SU-DHL-6 (cell line): ENCODE results near the gene CWF19L1.

Source experiments
- H2AFZ ChIP-seq: fragments of 200-600 bp; sonication (generic); 2 replicates; pipeline ENCODE4 v1.6.1; 2014; ENCODE audit warnings: low read depth, mild to moderate bottlenecking, moderate library complexity, mixed read lengths, antibody characterized with exemption, low read length; ENCODE audit not compliant: severe bottlenecking
- H3F3A ChIP-seq: fragments of 200-600 bp; shearing (Covaris generic); 2 replicates; pipeline ENCODE4 v1.6.0; 2016; ENCODE audit warnings: antibody characterized with exemption, mild to moderate bottlenecking; ENCODE audit not compliant: insufficient read depth
- H3K27ac ChIP-seq: fragments of 200-600 bp; sonication (generic); 2 replicates; pipeline ENCODE4 v1.5.1; 2016; ENCODE audit warnings: low read depth, mild to moderate bottlenecking, low read length, moderate library complexity, mixed read lengths
- H3K27me3 ChIP-seq: fragments of 200-600 bp; sonication (generic), shearing (Covaris generic); 2 replicates; pipeline ENCODE4 v1.6.0; 2014; ENCODE audit warnings: mild to moderate bottlenecking, low read length
- H3K36me3 ChIP-seq: fragments of 200-600 bp; sonication (generic); 2 replicates; pipeline ENCODE4 v1.6.1; 2014; ENCODE audit warnings: mild to moderate bottlenecking, low read length, mixed read lengths
- H3K4me2 ChIP-seq: fragments of 300-600, 200-600 bp; shearing (Covaris generic), sonication (generic); 2 replicates; pipeline ENCODE4 v1.6.0; 2014; ENCODE audit warnings: low read length, low read depth, mild to moderate bottlenecking; ENCODE audit not compliant: poor library complexity, severe bottlenecking
- H3K4me3 ChIP-seq: fragments of 200-600 bp; sonication (generic); 2 replicates; pipeline ENCODE4 v1.5.1; 2014; ENCODE audit warnings: antibody characterized with exemption, low read length, mild to moderate bottlenecking, mixed read lengths; ENCODE audit not compliant: insufficient read depth, poor library complexity, severe bottlenecking
- H3K79me2 ChIP-seq: fragments of 200-600 bp; sonication (generic); 2 replicates; pipeline ENCODE4 v1.6.1; 2014; ENCODE audit warnings: mild to moderate bottlenecking, low read length, moderate library complexity; ENCODE audit not compliant: insufficient read depth
- H3K9ac ChIP-seq: fragments of 200-600 bp; sonication (generic); 2 replicates; pipeline ENCODE4 v1.7.0; 2014; ENCODE audit warnings: mild to moderate bottlenecking, low read length
- H3K9me2 ChIP-seq: fragments of 200-600 bp; sonication (generic); replicated peaks from 2 replicates; pipeline ENCODE4 v1.6.1; 2014; ENCODE audit warnings: low read length; ENCODE audit not compliant: insufficient read depth
- H3K9me3 ChIP-seq: fragments of 200-600 bp; sonication (generic); 2 replicates; pipeline ENCODE4 v1.6.1; 2014; ENCODE audit warnings: low read length, mixed read lengths; ENCODE audit not compliant: insufficient read depth
- H4K20me1 ChIP-seq: fragments of 200-600 bp; sonication (generic); 2 replicates; pipeline ENCODE4 v1.6.1; 2014; ENCODE audit warnings: low read depth, mild to moderate bottlenecking, antibody characterized with exemption, low read length, moderate library complexity, mixed read lengths
- CTCF ChIP-seq: fragments of 200-600 bp; sonication (generic); IDR thresholded peaks from one replicate; pipeline ENCODE4 v1.5.1; 2017; ENCODE audit warnings: antibody characterized with exemption, mild to moderate bottlenecking, low read length, moderate library complexity; ENCODE audit not compliant: insufficient read depth, poor library complexity, severe bottlenecking
- EZH2phosphoT487 ChIP-seq: fragments of 200-600 bp; sonication (generic), shearing (Covaris generic); conservative IDR thresholded peaks from 2 replicates; pipeline ENCODE4 v1.6.1; 2018; ENCODE audit warnings: mild to moderate bottlenecking, antibody characterized with exemption, low read length, moderate library complexity, mixed read lengths

The CWF19L1 gene

GRCh38 chr10:100265821-100266485, 1.5 kb downstream of the CWF19L1 start:
- Histone ChIP-seq H2AFZ (no peak overlapping the region), H3K27ac (peak overlapping the region; percentile 1; the same call in 1 of the 2 replicates), H3K9me2 (no peaks in the 10 kb centered on the region), H3K27me3 (no peaks in the 10 kb centered on the region), H3K79me2 (peaks cover 45% of the 10 kb centered on the region), H4K20me1 (no peaks in the 10 kb centered on the region), H3K9me3 (no peaks in the 10 kb centered on the region), H3K9ac (no peak overlapping the region), H3K36me3 (peaks cover 4% of the 10 kb centered on the region; the same call in 1 of the 2 replicates), H3K4me3 (peak overlapping the region; percentile 92), H3K4me2 (peak overlapping the region; percentile 87), H3F3A (peaks cover 11% of the 10 kb centered on the region; the same call in 1 of the 2 replicates)
- no peak for TF ChIP-seq EZH2phosphoT487
- TF ChIP-seq CTCF = no peak

DNA sequence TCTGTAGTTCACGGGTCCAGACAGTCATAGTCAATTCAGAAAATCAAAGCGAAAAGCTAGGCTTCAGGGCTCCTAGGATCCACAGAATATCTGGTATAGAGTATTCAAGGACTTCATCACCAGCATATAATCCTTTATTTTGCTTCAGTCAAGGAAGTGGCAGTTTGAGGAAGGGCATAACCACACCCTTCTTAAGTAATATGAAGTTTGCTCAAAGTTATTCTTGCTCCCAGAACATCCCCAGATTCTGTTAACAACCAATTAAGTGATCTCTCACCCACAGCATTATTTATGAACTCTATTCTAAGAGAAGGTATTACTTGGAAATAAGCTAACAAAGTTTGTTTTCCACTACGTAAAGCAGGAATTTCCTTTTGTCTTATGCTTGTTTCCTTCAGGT, 13.2 kb downstream of the CWF19L1 start:
- no peaks in the 10 kb centered on the region for H3F3A ChIP-seq
- no peak overlapping the region for H3K9ac ChIP-seq
- peaks cover 34% of the 10 kb centered on the region; the same call in 1 of the 2 replicates for H3K36me3 ChIP-seq
- H3K4me3 ChIP-seq = no peak overlapping the region
- no peak overlapping the region for H3K4me2 ChIP-seq
- H3K27me3 ChIP-seq = no peaks in the 10 kb centered on the region
- no peaks in the 10 kb centered on the region for H3K9me2 ChIP-seq
- no peaks in the 10 kb centered on the region for H3K9me3 ChIP-seq
- no peak overlapping the region for H2AFZ ChIP-seq
- no peaks in the 10 kb centered on the region for H4K20me1 ChIP-seq
- H3K27ac ChIP-seq = no peak overlapping the region
- H3K79me2 ChIP-seq = no peaks in the 10 kb centered on the region
- TF ChIP-seq EZH2phosphoT487 (no peak), CTCF (no peak)

DNA sequence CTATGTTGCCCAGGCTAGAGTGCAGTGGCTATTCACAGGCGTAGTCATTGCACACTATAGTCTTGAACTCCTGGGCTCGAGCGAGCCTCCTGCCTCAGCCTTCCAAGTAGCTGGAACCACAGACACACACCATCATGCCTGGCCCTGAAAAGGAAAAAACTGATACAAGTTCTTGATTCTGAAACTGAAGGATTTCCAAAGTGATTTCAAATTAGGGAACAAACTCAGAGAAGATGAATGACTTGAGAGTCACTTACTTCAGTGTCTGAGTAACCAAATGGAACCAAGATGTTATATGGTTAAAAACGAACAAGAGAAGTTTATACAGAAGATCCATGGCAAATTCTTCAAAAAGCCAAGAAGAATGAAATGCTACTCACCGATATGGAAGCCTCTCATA, 14.4 kb downstream of the CWF19L1 start:
- no peaks in the 10 kb centered on the region for H3K9me3 ChIP-seq
- H3K9ac ChIP-seq = no peak overlapping the region
- H3K4me2 ChIP-seq = no peak overlapping the region
- H3K27ac ChIP-seq = no peak overlapping the region
- peaks cover 34% of the 10 kb centered on the region; the same call in 1 of the 2 replicates for H3K36me3 ChIP-seq
- TF ChIP-seq EZH2phosphoT487 (no peak), CTCF (no peak)
- no peaks in the 10 kb centered on the region for H4K20me1 ChIP-seq
- H3K79me2 ChIP-seq = no peaks in the 10 kb centered on the region
- no peaks in the 10 kb centered on the region for H3K9me2 ChIP-seq
- H3K4me3 ChIP-seq = no peak overlapping the region
- H2AFZ ChIP-seq = no peak overlapping the region
- no peaks in the 10 kb centered on the region for H3K27me3 ChIP-seq
- H3F3A ChIP-seq = no peaks in the 10 kb centered on the region
